Fibroblast of gingiva (primary cell): ENCODE results near the gene FRS2.

Source experiments
- DNase-seq: peaks from one replicate; pipeline ENCODE4 v3.0.0-alpha.2; 2011; ENCODE audit warnings: low read depth

FRS2 gene

DNA sequence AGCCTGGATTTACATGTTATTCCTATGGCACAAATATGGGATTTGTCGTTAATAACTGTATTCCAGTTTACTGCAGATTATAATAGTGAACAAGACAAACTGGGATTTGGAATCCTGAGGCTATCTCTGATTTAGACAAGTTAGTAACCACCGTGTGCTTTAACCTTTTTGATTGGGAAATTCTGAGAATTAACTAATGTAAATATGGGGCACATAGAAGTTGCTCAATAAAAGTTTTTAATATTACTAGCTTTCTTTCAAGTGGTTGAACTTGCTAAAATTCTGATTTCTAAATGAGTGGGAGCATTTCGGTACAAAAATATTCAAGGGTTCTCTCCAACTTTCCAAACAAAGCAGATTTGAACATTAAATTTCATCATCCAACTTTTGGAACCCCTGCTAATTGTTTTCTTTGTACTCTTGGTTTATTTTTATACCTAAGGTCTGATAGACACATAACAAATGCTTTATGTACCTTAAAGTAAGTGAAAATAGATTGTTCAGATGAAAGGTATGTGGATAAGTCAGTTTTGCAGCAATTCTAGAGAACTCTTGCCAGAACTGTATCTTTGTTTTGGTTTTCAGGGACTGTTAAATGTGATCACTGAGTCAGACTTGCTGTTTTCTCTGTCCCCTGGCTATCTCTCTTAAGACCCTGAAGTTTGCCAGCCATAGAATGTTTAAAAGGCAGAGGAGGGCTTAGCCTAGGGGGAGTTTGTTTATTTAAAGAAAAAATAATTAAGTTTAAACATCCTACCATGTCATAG lies 57.5 kb downstream of the FRS2 start:
- DNase-seq: peak; percentile 48

DNA sequence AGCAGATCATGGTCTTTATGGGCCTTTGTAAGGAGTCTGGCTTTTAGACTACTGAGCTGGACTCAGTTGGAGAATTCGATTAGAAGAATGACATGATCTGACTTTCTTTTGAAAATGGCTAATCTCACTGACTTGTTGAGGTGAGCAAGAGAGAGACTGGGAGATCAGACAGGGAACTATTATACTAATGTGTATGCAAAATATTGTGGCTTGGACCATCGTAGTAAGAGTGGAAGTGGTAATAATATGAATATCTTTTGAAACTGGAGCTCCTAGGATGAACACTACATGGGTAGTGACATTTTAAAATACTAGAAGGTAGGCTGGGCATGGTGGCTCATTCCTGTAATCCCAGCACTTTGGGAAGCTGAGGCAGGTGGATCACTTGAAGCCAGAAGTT lies 58.8 kb downstream of the FRS2 start:
- DNase-seq: no peak

DNA sequence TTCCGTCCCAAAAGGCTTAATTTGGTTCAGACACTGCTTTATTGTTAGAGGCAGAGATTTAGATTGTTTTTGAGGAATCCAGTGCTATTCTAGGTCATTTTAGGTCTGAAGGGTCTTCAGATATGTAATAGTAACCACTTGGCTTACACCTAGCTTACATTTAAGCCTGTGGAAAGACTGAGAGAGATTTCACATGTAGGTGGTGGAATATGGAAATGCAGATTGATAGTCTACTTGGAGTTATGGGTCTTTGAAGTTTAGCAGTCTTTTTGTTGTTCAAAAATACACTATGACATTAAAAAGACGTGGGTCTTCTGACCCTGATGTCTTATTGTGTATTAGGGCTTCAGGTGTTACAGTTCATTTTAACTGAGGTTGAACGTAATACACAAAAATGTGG lies 63.7 kb downstream of the FRS2 start:
- DNase-seq: no peak

DNA sequence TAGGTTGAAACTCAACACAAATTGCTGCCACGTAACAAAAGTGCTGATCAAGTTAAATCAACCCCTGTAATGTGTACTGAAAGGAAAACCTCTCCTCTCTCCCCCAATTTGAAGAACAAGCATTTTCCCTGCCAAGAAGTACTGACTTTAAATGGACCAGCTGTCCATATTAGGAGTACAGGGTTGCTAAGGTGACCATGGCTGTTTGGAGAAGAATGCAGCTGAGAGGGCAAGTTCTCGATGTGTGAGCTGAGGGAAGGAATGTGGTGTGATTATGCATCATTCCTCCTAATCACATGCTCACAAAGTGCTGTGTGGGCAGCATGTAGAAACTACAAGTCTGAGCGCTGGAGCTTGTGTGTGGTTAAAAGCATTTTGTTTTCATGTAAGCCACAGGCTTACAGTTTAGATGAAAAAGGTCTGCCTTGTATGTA lies 64.2 kb downstream of the FRS2 start:
- DNase-seq: peak; percentile 99

DNA sequence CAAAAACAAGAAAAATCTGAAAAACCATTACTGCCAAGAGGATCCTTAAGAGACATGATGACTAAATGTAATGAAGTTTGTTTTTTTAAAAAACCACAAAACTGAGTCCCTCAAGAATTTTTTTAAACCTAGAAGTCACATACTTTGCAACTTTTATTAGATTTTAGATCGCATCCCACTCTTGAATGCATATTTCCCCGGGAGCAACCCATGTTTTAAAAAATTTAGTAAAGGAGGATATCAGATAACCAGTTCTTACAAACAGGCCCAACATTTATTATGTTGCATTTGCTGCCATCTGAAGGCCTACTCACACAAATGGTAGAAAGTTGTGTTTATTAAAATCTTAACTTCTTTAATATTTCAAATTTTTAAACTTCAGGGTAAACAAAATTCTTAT lies 70.8 kb downstream of the FRS2 start:
- peak; percentile 76 for DNase-seq

DNA sequence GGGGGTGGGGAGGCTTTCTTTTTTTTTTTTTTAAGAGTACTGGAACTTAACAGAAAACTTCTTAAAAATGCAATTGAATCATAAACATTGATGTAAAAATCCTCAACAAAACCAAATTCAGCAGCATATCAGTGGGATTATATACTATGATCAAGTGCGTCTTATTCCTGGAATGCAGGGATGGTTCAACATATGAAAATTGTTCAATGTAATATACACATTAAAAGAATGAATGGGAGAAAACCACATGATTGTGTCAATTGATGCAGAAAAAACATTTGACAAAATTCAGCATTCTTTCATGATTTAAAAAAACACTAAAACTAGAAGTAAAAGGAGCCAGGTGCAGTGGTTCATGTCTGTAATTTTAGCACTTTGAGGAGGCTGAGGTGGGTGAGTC lies 73.9 kb downstream of the FRS2 start:
- DNase-seq: no peak

DNA sequence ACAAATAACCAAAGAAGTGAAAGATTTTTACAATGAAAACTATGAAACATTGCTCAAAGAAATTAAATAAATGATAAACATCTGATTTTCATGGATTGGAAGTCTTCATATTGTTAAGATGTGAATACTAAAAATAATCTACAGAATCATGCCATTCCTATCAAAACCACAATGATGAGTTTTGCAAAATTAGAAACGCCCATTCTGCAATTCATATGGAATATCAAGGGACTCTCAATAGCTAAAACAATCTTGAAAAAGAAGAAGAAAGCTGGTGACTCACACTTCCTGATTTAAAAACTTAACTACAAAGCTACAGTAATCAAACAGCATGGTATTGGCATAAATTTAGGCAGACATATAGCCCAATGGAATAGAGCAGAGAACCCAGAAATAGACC lies 74.9 kb downstream of the FRS2 start:
- DNase-seq: no peak

DNA sequence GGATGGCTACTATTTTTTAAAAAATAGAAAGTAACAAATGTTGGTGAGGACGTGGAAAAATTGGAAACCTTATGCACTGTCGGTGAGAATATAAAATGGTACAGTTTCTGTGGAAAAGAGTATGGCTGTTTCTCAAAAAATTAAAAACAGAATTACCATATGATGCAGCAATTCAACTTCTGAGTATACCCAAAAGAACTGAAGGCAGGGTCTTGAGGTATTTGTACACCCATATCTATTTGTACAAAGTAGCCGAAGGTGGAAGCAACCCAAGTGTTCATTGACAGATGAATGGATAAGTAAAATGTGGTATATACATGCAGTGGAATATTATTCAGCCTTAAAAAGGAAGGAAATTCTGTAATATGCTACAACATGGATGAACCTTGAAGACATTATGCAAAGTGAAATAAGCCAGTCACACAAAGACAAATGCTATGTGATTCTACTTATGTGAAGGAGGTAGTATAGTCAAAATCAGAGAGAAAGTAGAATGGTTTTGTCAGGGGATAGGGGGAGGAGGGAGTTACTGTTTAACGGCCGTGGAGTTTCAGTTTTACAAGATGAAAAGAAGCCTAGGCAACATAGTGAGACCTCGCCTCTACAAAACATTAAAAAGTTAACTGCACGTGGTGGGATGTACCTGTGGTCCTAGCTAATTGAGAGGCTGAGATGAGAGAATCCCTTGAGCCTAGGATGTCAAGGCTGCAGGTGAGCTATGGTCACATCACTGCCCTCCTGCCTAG lies 76.7 kb downstream of the FRS2 start:
- no peak for DNase-seq

DNA sequence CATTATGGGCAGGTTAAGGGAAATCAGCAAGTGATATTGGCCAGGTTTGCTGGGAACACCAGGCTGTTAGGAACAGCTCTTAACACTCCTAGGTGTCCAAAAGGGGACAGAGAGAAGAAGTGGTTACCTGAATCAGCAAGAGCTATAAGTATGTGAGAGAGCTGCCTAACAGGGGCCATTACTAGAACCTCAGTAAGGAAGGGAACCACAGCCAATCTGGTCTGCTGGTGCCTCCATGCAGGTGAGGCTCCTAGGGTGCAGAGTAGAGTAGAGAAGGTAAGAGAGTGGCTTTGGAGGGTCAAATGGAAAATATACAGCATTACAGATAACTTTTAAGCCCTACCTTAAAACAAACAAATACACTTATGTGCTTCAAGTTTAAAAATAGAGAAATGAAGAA lies 78.5 kb downstream of the FRS2 start:
- DNase-seq: no peak

DNA sequence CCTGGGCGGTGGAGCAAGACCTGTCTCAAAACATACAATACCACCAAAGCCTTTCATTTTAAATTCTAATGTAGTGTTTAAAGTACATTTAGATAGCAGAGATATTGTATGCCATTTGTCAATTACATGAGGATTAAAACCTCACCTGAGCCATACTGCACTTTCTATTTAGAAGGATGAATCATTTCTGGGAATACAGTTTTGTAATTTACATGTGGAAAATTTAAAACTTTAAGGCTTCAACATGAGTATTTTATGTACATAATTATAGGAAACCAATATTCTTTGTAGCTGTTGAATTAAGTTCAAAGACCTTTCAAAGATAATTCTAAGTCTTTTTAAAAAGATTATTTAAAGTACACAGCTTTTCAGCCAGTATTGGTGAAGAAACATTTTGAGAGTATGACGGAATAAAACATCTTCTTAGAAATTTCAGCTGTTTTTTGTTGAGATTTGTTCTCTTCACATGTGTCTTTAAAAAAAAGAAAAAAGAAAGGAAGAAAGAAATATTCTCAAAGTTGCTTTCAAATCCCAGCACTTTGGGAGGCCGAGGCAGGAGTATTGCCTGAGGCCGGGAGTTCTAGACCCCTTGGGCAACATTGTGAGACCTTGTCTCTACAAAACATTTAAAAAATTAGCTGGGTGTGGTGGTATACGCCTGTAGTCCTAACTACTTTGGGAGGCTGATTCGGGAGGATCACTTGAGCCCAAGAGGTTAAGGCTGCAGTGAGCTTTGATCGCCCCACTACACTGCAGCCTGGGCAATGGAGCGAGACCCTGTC lies 80.6 kb downstream of the FRS2 start:
- DNase-seq: no peak

DNA sequence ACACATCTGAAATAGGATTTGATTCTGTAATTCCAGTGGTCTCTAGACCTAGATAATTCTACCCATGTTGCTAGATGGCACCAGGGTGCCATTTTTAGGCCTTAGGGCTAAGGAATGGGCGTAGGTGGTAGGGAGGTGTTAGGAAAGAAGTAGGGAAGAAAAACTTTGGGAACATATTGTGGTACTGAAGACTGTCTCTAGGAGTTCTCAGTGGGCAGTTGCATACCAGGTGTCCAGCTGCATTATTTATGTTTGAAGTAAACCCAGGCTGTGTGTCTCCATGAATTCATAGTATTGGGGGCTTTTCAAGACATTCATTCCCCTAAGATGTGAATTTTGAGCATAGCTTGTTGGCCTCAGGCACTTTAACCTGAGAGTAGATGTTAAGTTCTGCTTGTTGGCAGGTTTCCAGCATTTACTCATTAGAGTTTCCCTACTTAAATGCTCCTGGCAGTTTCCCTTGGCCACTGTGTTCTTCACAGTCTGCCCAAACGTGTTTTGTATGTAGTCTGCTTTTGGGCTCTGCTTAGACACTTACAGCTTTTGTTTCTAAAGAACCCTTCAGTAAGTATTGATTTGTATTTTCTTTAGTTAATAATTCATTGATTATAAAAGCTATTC lies 83.5 kb downstream of the FRS2 start:
- DNase-seq: peak; percentile 36

DNA sequence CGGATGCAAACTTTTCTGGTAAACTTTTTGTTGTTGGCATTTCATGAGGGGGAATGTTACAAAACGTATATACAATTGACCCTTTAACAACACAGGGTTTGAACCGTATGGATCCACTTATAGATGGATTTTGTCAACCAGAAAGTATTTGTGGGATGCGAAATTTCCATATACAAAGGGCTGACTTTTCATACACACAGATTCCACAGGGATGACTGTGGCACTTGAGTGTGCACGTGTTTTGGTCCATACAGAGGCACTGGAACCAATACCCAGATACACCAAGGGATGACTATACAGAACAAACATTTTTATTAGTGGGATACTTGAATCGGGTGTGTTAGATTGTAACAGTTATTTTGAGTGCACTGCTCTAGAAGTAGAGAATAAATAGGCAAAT lies 85.3 kb downstream of the FRS2 start:
- DNase-seq: peak; percentile 75

DNA sequence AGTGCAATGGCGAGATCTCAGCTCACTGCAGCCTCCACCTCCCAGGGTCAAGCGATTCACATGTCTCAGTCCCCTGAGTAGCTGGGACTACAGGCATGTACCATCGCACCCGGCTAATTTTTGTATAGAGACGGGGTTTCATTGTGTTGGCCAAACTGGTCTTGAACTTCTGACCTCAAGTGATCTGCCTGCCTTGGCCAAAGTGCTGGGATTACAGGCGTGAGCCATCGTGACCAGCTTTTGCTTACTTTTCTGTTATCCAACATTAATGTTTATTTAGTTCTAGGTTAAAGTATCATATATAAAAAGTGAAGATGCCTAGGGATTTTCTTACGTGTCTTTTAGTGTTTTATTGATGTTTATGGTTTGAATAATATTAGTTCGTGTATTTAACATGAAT lies 86.2 kb downstream of the FRS2 start:
- DNase-seq: no peak

DNA sequence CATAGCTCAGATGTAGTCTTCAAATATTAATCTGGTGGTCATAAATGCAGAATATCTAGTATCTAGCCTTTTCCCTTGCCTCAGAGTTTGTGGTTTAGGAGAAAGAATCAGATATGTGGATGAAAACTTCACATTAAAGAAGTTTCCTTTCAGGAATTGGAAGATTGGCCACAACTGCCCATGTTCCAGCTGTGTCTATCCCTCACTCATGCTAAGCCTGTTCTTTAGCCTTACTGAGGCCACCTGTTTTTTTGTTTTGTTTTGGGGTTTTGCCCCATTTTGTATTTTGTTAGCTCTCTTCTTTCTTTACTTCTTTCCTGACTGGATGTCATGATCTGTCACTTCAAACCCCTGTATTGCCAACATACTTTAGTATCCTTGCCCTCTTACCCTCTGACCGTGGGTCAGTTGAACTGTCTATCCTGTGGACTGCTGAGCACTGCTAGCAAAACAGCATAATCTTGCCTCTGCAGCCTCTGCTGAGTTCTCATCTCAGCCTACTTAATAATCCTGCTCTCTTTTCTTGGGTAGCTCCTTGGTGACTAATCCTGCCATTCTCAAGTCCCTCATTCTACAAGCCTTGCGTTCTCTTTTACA lies 93.1 kb downstream of the FRS2 start:
- DNase-seq: no peak

DNA sequence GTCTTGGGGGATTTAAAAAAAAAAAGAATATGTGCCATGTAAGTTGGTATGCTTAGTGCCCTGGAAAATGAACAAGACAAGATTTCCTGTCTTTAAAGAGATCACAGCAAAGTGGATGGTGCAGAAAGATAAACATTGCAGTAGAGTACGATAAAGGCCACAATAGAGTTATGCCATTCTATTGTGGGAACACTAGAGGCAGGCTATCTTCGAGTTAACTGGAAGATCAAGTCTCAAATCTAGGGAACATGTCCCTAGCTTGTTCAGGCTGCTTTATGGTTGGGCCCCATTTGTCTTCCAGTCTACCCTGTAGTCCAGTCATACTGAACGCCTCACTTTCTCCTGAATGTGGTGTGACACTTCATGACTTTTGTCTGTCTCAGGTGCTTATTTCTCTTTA lies 96.4 kb downstream of the FRS2 start:
- DNase-seq: no peak

DNA sequence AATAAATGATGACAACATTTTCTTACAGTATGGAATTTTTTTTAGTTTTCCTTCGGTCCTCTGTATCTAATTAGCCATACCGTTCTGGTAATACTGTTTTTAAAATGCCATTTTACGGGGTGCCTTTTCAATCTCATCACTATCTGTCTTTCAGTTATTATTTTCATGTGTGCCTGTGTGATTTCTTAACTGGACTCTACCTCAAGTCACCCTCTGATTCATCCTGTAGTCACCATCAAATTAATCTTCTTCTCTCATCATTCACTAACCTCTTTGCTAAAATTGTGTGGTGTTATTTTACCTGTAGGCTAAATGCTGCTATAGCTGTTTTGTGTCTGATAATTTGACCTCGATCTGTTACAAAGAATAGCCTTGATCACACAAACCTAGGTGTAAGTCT lies 99.0 kb downstream of the FRS2 start:
- no peak for DNase-seq

DNA sequence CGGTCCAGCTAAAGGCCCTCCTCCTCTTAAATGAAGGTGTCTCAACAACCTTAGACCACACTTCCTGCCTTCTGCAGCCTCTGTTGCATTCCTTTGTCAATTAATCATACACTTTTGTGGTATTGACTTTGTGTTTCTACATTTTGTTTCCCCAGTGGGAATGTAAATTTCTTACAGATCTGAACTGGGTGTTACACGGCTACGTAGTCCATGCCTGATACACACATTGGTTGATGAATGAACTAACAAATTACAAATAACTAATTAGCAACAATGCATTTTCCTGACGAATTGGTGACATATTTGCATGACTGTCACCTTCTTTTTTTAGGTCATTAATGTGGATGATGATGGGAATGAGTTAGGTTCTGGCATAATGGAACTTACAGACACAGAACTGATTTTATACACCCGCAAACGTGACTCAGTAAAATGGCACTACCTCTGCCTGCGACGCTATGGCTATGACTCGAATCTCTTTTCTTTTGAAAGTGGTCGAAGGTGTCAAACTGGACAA lies 99.9 kb downstream of the FRS2 start:
- peak; percentile 42 for DNase-seq

DNA sequence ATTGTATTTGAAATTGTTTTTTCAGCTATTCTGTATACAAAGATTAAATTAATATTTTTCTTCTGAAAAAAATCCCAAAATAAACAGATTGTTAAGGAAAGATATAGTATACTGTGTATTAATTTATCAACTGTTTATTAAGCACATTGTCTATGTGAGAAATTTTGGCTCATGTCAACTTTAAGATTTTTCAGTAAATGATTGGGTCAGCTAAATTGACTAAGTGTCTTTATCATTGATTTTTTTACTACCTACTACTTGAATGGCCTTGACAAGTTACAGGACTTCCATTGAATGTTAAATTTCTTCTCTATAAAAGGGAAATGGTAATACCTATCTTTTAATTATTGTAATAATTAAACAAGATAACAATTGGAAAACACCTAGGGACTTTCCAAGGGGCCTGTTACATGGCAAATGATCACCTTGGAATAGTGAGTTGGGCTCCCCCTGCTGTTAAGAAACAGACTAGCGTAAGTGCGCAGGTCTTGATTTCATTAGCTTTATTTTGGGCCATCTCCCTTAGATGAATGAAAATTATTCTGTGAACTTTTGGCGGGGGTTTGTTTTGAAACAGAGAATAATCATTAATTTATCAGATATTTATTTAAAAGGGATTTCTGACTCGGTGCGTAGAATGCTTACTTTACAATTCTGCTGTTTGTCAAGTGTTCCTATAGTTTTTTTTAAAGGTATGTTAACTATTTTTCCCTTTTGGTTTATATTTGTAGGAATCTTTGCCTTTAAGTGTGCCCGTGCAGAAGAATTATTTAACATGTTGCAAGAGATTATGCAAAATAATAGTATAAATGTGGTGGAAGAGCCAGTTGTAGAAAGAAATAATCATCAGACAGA lies 100.6 kb downstream of the FRS2 start:
- peak; percentile 58 for DNase-seq

DNA sequence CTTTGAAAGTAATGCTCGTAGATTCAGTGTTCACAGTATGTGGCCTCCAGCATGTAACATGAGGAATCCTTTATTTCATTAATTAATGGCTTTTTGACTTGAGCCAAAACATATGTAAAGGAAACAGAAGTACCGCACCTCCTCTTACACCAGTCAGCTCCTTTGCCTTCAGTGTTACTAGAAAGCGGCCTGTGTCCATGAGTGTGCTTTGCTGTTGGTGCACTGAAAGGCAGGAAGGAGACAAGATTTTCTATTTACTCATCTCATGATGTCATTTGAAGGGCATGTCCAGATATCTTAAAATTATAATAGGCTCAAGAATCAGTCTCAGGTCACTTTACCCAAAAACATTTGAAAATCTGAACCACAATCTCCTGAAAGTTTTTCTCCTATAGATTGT lies 105.2 kb downstream of the FRS2 start:
- DNase-seq: no peak

DNA sequence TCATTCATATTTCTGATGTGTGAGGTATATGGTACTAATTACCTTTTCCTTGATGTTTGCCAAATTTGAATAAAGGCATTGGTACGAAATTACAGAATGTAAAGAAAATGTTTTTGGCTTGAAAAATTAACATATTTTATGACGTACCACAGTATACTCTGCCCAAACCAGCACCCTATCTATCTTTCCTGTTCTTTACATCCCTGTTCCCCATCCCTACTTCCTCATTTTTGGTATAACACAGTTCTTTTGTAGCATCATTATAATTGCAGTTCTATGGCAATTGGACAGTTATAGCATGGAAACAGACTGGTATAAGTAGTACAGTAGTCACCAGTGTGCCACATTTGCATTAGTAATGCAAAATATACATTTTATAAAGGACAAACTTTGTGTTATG lies 108.1 kb downstream of the FRS2 start:
- DNase-seq: no peak

DNA sequence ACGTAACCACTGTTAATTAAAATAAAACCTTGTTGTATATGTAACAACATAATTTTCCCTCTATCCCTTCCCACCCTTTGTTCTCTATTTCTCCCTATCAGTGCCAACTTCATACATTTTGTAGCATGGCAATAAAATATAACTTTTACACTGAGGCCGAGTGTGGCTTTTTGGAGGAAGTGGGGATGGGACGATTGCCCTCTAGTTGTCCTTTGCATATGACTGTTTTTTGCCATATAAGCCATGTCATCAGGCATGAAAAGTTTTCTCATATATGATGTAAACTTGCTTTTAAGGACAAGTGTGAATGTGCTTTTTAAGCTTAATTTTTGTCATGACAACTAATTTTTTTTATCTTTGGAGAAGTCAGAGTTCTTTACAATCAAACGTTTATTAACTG lies 108.8 kb downstream of the FRS2 start:
- no peak for DNase-seq
